Astrocyte of the cerebellum (primary cell): ENCODE measurements around the gene NOL4.
"Not testable (repeated sequence)": the region's sequence is repeated elsewhere in the genome, so short reads cannot be mapped to it uniquely, and the experiment has no call there.

ENCODE experiments used
- DNase-seq: peaks from one replicate; pipeline ENCODE4 v3.0.0-alpha.2; 2011; ENCODE audit warnings: low read depth
- H3K4me3 ChIP-seq: 2 replicates; pipeline ENCODE4 v1.5.1; 2011; ENCODE audit warnings: mild to moderate bottlenecking, low read depth, low read length, moderate library complexity
- CTCF ChIP-seq: IDR thresholded peaks from 2 replicates; pipeline ENCODE4 v1.5.1; 2012; ENCODE audit warnings: low read length, low read depth, moderate library complexity, mild to moderate bottlenecking; ENCODE audit errors: missing control alignments
- in situ Hi-C: cut with HindIII; loops from 2 replicates; pipeline ENCODE4 v1.10.0; 2017; ENCODE audit warnings: low sequenced_read_pairs

The NOL4 gene

DNA sequence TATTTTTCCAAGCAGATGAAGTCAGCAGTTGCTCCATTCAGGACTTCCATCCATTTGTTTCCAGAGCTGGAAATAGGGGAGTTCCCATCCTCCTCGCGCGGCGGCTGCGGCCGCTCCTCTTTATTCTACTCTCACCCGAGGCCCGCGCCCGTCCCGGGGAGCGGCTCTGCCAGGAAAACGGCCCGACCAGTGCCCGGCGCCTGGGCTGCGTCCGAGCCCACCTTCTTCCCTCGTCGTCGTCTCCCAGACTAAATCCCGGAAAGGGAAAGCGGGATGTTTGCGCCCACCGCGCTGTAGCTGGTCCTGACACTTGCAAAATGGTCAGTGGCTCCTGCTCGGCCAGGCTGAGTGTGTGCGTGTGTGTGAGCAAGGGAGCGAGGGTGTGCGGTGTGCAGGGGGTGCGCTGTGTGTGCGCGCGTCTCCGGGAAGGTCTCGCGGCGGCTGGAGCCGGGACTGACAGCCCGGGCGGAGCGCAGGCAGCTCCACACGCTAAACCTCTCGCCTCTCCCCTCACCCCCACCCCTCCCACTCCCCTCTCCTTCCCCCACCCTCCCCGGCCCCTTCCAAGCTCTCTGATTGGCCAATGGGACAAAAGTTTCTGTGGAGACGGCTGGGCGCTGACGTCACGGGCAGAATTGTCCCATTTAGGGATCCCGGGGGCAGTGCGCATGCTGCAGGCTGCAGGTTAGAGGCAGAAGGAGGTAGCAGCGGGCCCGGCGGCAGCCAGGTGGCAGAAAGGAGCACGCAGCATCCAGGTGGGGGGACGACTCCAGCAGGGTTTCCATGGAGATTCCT lies at the start of gene NOL4:
Gene NOL4 (minus strand): TSS at position 491 of the 795 bp plus-strand sequence. CDS start 1,660 bp downstream, outside the sequence.
- H3K4me3 ChIP-seq, result peak within 1 kb of the TSS; percentile 56
- TF ChIP-seq CTCF, result peak; percentile 60
- in situ Hi-C loops, result no loop called here
- peak; percentile 45 for DNase-seq

DNA sequence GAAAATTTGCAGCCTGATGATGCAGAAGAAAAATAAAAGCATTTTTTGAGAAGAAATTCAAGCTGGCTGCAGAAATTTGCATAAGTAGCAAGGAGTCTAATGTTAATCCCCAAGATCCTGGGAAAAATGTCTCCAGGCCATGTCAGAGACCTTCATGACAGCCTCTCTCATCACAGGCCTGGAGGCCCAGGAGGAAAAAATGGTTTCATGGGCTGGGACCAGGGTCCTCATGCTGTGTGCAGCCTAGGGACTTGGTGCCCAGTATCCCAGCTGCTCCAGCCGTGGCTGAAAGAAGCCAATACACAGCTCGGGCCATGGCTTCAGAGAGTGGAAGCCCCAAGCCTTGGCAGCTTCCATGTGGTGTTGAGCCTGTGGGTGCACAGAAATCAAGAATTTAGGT lies 41.3 kb upstream of the NOL4 start:
- H3K4me3 ChIP-seq, in situ Hi-C loops, DNase-seq: not testable (repeated sequence)

GRCh38 chr18:34261865-34262780 lies 37.4 kb upstream of the NOL4 start:
- no peak for DNase-seq
- in situ Hi-C loops, result no loop called here
- TF ChIP-seq CTCF, result no peak
- H3K4me3 ChIP-seq, result no peak overlapping the region

GRCh38 chr18:34258176-34258575 lies 33.5 kb upstream of the NOL4 start:
- H3K4me3 ChIP-seq, result no peak overlapping the region
- no peak for TF ChIP-seq CTCF
- no peak for DNase-seq
- in situ Hi-C loops, result no loop called here

DNA sequence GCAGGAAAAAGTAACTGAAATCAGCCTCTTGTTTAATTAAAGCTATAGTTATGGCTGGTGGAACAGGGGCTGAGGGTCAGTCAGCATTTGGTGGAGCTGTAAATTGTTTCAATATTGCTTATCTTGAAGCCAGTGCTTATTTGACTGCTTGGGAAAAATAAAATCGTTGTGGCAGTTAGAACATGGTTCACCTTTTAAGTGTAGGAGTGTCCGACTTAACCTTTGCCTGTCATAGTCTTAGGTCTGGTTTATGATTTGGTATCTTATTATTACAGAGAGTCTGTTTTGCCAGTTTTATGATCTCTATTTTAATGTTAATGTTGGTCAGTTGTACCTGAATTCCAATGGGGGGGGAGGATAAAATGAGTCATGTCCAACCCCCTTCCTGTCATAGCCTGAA lies 27.2 kb upstream of the NOL4 start:
- TF ChIP-seq CTCF, result no peak
- DNase-seq, result no peak
- in situ Hi-C loops, result no loop called here
- no peak overlapping the region for H3K4me3 ChIP-seq

- in situ Hi-C loops, result no loop called here
- TF ChIP-seq CTCF, result no peak
- no peak overlapping the region for H3K4me3 ChIP-seq
- no peak for DNase-seq
Measured at GRCh38 chr18:34248727-34249126, 24.0 kb upstream of the NOL4 start.
